ENCODE results near the gene MORN1.

Gene MORN1

GRCh38 chr1:2418791-2419320 lies 27.5 kb upstream of the MORN1 start:
- no peak for DNase-seq

- no peak for DNase-seq
Observed at GRCh38 chr1:2417833-2418225, 26.5 kb upstream of the MORN1 start.

DNA sequence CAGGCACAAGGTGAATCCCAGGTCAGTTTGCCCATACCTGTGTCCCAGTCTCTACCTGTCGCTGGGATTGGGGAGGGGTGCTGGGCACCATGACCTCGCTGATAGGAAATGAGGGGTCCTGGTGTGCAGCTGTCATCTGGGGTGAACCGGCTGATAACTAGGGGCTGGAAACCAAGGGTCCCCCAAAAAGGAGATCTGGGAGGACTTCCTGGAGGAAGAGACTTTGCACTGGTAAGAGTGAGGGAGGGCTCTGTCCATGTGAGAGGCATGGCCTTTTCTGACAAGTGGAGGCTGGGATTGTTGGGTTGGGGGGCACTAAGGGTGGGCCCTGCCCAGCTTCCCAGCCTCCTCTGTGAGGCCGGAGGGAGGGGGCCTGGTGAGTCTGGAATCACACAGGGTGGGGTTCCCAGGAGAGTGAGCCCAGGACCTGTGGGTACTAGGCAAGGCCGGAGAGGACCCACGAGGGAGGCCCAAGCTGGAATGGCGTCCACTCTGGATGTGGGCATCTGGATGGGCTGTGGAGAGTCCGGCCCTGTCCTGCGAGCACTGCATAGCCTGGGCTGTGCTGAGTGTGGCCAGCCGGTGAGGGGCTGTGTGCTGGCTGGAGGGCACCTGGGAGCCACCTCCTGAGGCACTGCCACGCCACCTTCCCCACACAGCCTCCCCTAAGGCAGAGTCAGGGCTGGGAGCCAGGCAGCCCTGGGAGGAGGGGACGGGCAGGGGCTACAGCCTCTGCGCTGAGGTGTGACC lies 25.9 kb upstream of the MORN1 start:
- DNase-seq = no peak

- DNase-seq = no peak
Observed at GRCh38 chr1:2416403-2416802, 25.0 kb upstream of the MORN1 start.

- DNase-seq = no peak
Observed at GRCh38 chr1:2415801-2416208, 24.5 kb upstream of the MORN1 start.

- DNase-seq = no peak
Observed at GRCh38 chr1:2415337-2415736, 24.0 kb upstream of the MORN1 start.

DNA sequence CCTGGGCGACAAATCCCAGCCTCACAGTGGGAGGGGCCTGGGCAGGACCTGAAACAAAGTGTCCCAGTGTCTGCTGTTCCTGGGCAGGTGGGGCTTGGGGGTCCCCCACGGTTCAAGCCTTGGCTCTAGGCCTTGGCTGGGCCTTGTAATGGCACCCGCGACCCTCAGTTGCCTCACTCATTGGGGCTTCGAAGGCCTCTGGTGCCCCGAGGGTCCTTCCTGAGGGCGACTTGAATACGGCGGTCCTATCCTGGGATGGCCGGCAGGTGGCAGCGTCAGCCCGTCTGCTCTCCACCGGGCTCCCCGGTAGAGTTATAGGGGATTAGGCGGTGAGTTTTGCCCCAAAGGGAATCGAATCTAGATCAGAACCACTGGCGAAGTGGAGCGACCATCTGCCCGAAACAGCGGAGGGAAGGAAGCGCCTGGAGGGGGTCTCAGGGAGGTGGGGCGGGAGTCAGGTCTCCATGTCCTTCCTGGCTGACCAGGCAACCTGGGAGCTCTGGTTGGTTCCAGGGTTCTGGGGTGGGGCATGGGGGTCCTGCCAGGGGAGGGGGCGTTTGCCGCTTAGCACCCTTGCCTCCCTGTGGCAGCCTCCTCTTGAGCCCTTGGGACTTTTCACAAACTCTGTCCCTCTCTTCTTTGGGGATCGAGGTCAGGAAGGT lies 23.1 kb upstream of the MORN1 start:
- DNase-seq = no peak

GRCh38 chr1:2413495-2414296 lies 22.3 kb upstream of the MORN1 start:
- DNase-seq = no peak

DNA sequence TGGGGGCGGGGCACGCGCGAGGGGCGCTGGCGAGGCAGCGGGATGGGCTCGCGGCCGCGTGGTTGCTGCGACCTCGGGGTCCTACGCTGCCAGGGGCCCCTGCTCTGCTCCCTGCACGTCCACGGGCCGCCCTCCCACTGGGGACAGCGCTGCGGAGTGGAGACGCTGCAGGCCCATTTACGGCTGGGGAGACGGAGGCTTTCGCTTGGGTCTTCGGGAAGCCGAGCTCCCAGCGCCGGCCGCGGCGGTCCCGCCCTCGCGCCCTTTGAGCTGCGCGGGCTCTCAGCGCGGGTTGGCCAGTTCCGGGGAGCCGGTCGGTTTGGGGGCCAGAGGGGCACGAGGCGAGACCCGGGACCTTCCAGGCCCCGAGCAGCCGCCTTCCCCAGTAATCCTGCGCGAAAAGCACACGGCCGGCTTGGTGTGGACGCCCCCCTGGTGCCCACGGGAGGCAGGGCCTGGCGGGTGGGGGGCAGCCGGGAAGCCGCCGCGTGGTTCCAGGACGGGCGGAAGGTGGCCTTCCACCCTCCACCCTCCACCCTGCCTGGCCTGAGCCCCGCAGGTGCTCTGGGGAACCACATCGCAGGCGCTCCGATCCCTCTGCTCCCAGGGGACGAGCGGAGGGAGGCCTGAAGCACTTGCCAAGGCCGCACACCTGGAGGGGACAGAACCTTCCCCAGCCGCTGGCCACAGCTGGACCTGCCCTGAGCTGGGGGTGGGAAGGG lies 21.6 kb upstream of the MORN1 start:
- DNase-seq = no peak

DNA sequence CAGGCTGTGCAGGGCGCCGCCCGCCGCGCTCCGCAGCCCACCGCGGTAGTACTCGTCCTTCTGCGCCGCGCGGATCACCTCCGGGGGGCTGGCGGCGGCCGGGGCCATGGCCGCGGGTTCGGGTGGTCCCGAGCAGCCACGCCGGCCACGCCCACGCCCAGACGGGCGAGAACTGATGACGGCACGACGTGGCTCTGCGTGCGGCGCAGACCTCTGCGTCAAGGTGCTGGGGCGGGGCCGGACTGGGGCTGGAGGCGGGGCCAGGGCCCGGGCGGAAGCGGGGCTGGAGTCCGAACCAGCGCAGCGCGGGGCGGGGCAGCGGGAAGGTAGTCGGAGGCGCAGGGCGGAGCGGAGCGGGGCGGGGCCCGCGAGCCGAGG lies 21.0 kb upstream of the MORN1 start, which contains the start of gene PEX10:
Gene PEX10, minus strand, starts transcription at position 170 of the 378 bp plus-strand sequence. Its CDS starts 62 bp downstream, at position 108.
- peak; percentile 72 for DNase-seq

DNA sequence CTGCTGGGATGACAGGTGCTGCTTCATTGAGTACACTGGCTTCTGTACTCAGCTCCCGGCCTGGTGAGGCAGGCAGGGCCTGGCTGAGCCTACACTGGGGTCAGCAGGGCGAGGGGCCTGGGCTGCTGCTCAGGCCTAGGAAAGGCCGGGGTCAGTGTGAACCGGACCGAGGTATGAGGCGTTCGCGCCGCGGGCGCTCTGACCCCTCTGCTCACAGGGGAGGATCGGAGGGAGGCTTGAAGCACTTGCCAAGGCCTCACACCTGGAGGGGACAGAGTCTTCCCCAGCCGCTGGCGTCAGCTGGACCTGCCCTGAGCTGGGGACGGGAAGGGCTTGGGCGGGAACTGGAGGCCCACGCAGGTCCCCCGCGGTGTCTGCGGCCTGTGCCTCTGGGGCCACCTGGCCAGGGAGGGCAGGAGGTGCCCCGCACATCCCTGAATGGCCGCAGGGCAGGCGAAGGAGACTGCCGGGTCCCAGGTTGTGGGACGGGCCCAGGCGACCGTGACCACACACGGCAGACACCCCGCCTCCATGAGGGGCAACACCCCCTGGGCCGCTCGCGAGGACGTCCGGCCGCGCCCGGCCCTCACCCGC lies 20.5 kb upstream of the MORN1 start:
- no peak for DNase-seq

DNA sequence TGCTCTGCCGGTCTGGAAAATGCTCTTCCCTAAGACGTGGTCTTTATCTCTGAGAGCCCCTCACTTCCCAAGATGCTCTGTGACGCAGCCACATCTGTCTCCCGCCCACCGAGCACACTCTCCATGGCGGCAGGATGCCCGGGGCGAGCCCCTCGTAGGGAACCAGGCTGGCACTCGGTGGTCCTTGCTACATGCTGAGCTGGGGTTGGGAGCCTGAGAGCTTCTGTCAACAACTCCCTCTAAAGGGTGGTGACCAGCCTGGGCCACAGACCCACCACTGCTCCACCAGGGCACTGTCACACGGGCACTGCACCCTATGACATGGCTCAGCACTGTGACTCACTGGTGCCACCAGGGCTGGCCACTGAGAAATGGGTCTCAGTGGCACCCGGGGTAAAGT lies 18.4 kb upstream of the MORN1 start:
- no peak for DNase-seq

GRCh38 chr1:2408859-2409276 lies 17.5 kb upstream of the MORN1 start:
- DNase-seq = no peak

DNA sequence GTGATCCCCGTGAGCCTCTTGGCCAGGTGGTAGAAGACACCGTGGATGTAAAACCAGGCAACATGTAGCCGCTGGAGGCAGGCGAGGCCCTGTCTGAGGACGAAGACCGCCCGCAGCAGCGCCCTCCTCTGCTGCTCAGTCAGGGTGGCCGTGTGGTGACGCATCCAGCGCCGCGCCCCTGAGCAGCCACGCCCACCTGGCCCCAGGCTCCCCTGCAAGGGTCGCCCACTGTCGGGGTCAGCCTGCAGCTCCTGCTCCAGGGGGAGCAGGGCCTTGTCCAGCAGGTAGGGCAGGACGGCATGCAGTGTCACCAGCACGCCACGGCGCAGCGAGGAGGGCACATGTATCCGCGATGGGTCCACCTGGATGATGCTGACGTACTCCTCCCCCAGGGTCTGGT lies 17.1 kb upstream of the MORN1 start:
- no peak for DNase-seq

DNA sequence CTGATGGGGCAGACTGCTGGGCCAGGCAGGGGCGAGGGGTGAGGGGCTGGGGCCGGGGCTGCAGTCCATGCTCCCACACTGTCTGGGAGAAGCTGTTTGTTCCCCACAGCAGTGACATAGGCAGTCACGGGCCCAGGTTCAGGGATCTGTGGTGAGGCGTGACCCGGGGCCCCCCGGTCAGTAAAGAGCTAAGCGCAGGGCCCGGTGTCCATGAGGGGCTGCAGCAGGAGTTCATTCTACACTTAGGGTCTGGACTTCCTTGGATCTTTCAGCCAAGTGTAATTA lies 16.6 kb upstream of the MORN1 start:
- DNase-seq = no peak

- no peak for DNase-seq
Observed at GRCh38 chr1:2407166-2407990, 16.0 kb upstream of the MORN1 start.

DNA sequence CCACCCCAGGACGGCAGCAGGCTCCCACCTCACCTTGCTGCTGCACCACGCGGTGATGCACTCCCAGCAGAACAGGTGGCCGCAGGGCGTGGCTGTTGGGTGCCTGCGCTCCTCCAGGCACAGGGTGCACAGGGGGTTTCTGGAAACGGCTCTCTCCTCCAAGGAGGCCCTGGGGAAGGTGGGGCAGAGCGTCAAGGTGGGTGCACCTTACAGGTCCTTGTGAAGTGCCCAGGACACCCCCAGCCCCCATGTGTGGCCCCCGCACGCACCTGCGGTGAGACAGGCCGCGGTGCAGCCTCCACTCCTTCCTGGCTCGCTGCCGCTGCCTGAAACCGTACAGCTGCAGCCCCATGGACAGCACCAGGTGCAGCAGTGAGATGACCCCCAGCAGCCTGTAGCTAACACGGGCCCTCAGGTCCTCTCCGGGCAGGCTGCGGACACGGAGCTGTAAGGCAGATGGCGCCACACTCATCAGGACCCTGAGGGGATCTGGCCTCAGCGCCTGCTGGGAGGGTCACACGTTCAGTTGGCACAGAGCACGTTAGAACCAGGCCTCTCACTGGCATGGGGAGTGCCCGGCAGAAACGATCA lies 15.2 kb upstream of the MORN1 start:
- no peak for DNase-seq

DNA sequence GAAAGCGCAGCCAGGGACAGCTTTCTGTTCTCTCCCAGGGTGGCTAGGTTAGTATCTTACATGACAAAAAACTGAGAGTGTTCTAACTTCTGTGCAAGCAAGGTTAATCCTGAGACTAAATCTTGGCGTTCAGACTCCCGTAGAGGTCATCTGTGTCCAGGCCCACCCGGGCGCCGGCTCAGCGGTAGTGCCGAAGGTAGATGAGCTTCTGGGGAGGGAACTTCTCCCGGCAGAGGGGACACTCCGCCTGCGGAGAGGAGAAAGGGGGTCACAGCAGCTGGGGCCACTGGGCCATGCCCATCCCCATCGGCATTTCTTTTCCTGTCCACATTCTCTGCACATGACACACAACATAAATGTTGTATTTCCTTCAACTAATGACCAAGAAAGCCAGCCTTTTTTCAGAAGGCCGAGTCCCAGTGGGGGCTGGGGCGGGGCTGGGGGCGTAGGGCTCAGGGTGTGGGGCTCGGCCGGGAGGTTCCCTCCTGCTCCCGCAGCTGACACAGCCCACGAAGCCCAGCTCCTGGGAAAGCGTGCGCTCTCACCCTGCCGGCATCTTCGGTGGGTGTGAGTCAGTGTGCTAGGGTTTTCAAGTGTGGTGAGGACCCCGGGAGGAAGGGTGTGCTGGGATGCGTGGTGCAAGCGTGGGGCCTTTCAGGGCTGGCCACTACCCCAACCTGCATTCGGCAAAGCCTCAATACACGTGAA lies 14.4 kb upstream of the MORN1 start:
- no peak for DNase-seq

- no peak for DNase-seq
Observed at GRCh38 chr1:2404890-2405511, 13.6 kb upstream of the MORN1 start.

Measured in NCI-H1417 treated with DMSO at 0.1 percent for 48 hours (cell line).